Measurements from ENCODE around the gene GEMIN7.

GEMIN7 gene

GRCh38 chr19:45103156-45103507, 24.1 kb downstream of the GEMIN7 start:
- TF ChIP-seq NFIC (IDR thresholded peaks at IDR 0.05) (no peak), USF1 (IDR thresholded peaks at IDR 0.05) (no peak), RAD21 (IDR thresholded peaks at IDR 0.05; ENCODE audit: low read depth) (no peak), TAF1 (IDR thresholded peaks at IDR 0.05; ENCODE audit: low read depth) (no peak), EP300 (IDR thresholded peaks at IDR 0.05; ENCODE audit: borderline replicate concordance) (no peak)
- TF ChIP-seq, protein P1, sequence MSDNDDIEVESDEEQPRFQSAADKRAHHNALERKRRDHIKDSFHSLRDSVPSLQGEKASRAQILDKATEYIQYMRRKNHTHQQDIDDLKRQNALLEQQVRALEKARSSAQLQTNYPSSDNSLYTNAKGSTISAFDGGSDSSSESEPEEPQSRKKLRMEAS (IDR thresholded peaks at IDR 0.05), result no peak
- TF ChIP-seq, protein P2, sequence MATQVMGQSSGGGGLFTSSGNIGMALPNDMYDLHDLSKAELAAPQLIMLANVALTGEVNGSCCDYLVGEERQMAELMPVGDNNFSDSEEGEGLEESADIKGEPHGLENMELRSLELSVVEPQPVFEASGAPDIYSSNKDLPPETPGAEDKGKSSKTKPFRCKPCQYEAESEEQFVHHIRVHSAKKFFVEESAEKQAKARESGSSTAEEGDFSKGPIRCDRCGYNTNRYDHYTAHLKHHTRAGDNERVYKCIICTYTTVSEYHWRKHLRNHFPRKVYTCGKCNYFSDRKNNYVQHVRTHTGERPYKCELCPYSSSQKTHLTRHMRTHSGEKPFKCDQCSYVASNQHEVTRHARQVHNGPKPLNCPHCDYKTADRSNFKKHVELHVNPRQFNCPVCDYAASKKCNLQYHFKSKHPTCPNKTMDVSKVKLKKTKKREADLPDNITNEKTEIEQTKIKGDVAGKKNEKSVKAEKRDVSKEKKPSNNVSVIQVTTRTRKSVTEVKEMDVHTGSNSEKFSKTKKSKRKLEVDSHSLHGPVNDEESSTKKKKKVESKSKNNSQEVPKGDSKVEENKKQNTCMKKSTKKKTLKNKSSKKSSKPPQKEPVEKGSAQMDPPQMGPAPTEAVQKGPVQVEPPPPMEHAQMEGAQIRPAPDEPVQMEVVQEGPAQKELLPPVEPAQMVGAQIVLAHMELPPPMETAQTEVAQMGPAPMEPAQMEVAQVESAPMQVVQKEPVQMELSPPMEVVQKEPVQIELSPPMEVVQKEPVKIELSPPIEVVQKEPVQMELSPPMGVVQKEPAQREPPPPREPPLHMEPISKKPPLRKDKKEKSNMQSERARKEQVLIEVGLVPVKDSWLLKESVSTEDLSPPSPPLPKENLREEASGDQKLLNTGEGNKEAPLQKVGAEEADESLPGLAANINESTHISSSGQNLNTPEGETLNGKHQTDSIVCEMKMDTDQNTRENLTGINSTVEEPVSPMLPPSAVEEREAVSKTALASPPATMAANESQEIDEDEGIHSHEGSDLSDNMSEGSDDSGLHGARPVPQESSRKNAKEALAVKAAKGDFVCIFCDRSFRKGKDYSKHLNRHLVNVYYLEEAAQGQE (IDR thresholded peaks at IDR 0.05; ENCODE audit: low read depth), result no peak

GRCh38 chr19:45103508-45104319, 24.7 kb downstream of the GEMIN7 start:
- TF ChIP-seq RAD21 (IDR thresholded peaks at IDR 0.05; ENCODE audit: low read depth) (no peak), TCF12 (IDR thresholded peaks at IDR 0.05; ENCODE audit: low read depth) (peak; percentile 60; the same call in 1 of the 2 replicates), YY1 (IDR thresholded peaks at IDR 0.05; ENCODE audit: low read depth) (0 out of 2 replicates have a peak, but pooled peaks have one; percentile 10), TEAD4 (IDR thresholded peaks at IDR 0.05) (0 out of 2 replicates have a peak, but pooled peaks have one; percentile 19), CEBPB (IDR thresholded peaks at IDR 0.05) (no peak), NFIC (IDR thresholded peaks at IDR 0.05) (peak; percentile 57; the same call in 1 of the 2 replicates)
- TF ChIP-seq, protein P1 (IDR thresholded peaks at IDR 0.05), result no peak

- TF ChIP-seq CEBPB (IDR thresholded peaks at IDR 0.05) (no peak), TCF12 (IDR thresholded peaks at IDR 0.05; ENCODE audit: low read depth) (no peak), ZBTB7A (IDR thresholded peaks at IDR 0.05; ENCODE audit: low read depth) (no peak), YY1 (IDR thresholded peaks at IDR 0.05; ENCODE audit: low read depth) (no peak), EGR1 (IDR thresholded peaks at IDR 0.05) (no peak), NFIC (IDR thresholded peaks at IDR 0.05) (no peak), FOXM1 (IDR thresholded peaks at IDR 0.05; ENCODE audit: borderline replicate concordance, low read depth) (no peak), EP300 (IDR thresholded peaks at IDR 0.05; ENCODE audit: borderline replicate concordance) (no peak)
These were observed 25.7 kb downstream of the GEMIN7 start for GRCh38 chr19:45104658-45105349.

GRCh38 chr19:45107621-45108150, 28.6 kb downstream of the GEMIN7 start:
- TF ChIP-seq CREB1 (IDR thresholded peaks at IDR 0.05; ENCODE audit: low read depth) (no peak), ZBTB7A (IDR thresholded peaks at IDR 0.05; ENCODE audit: low read depth) (no peak), TAF1 (IDR thresholded peaks at IDR 0.05; ENCODE audit: low read depth) (no peak), TCF12 (IDR thresholded peaks at IDR 0.05; ENCODE audit: low read depth) (no peak), YY1 (IDR thresholded peaks at IDR 0.05; ENCODE audit: low read depth) (no peak), FOXM1 (IDR thresholded peaks at IDR 0.05; ENCODE audit: borderline replicate concordance, low read depth) (no peak), USF1 (IDR thresholded peaks at IDR 0.05) (no peak), NFIC (IDR thresholded peaks at IDR 0.05) (no peak), TEAD4 (IDR thresholded peaks at IDR 0.05) (no peak), EP300 (IDR thresholded peaks at IDR 0.05; ENCODE audit: borderline replicate concordance) (no peak), EGR1 (IDR thresholded peaks at IDR 0.05) (no peak), RAD21 (IDR thresholded peaks at IDR 0.05; ENCODE audit: low read depth) (no peak), CEBPB (IDR thresholded peaks at IDR 0.05) (no peak)
- TF ChIP-seq, protein P1 (IDR thresholded peaks at IDR 0.05), result no peak
- TF ChIP-seq, protein P2 (IDR thresholded peaks at IDR 0.05; ENCODE audit: low read depth), result no peak

- TF ChIP-seq CREB1 (IDR thresholded peaks at IDR 0.05; ENCODE audit: low read depth) (no peak), EP300 (IDR thresholded peaks at IDR 0.05; ENCODE audit: borderline replicate concordance) (no peak), TAF1 (IDR thresholded peaks at IDR 0.05; ENCODE audit: low read depth) (no peak), EGR1 (IDR thresholded peaks at IDR 0.05) (no peak), FOXM1 (IDR thresholded peaks at IDR 0.05; ENCODE audit: borderline replicate concordance, low read depth) (no peak), USF1 (IDR thresholded peaks at IDR 0.05) (no peak), CEBPB (IDR thresholded peaks at IDR 0.05) (no peak), TEAD4 (IDR thresholded peaks at IDR 0.05) (no peak), RAD21 (IDR thresholded peaks at IDR 0.05; ENCODE audit: low read depth) (no peak), YY1 (IDR thresholded peaks at IDR 0.05; ENCODE audit: low read depth) (no peak), TCF12 (IDR thresholded peaks at IDR 0.05; ENCODE audit: low read depth) (no peak)
- TF ChIP-seq, protein P1 (IDR thresholded peaks at IDR 0.05), result no peak
- TF ChIP-seq, protein P2 (IDR thresholded peaks at IDR 0.05; ENCODE audit: low read depth), result no peak
These were observed 31.8 kb downstream of the GEMIN7 start for GRCh38 chr19:45110851-45111266.
